H1 (cell line): Measurements from ENCODE around the gene ANO6. TPM values are rescaled to one million over a fixed set of nuclear protein-coding genes. Genes with fewer than 3 reads are reported as not detected.

Source experiments
- FOSL1 ChIP-seq: IDR thresholded peaks from 2 replicates; pipeline ENCODE4 v1.6.1; 2011; ENCODE audit warnings: mild to moderate bottlenecking, low read depth, low read length, moderate library complexity; ENCODE audit not compliant: insufficient read depth
- HDAC2 ChIP-seq, 2 experiments: fragments of 300-600 bp in 1 of 2; sonication (generic) in 1 of 2; IDR thresholded peaks; 2 replicates each; pipeline ENCODE4 v1.6.1; 2011 to 2012; ENCODE audit warnings: low read depth in 2 of 2, low read length in 2 of 2, mild to moderate bottlenecking in 2 of 2, moderate library complexity in 2 of 2, borderline replicate concordance in 1 of 2, inconsistent platforms in 1 of 2
- RAD21 ChIP-seq, 2 experiments: IDR thresholded peaks in 1 of 2; conservative IDR thresholded peaks in 1 of 2; 2 replicates each; pipeline ENCODE4 v1.6.1; 2011; ENCODE audit warnings: low read depth in 2 of 2, low read length in 2 of 2, improper control_type of control experiment in 1 of 2, inconsistent platforms in 1 of 2, mild to moderate bottlenecking in 1 of 2, moderate library complexity in 1 of 2
- SAP30 ChIP-seq: fragments of 300-600 bp; sonication (generic); IDR thresholded peaks from 2 replicates; pipeline ENCODE4 v1.7.1; 2012; ENCODE audit warnings: low read length, moderate library complexity, mild to moderate bottlenecking, inconsistent platforms; ENCODE audit not compliant: insufficient read depth, insufficient replicate concordance
- SP1 ChIP-seq: IDR thresholded peaks from 2 replicates; pipeline ENCODE4 v1.6.1; 2011; ENCODE audit warnings: low read depth, low read length
- SRF ChIP-seq: IDR thresholded peaks from 2 replicates; pipeline ENCODE4 v1.6.1; 2011; ENCODE audit warnings: mild to moderate bottlenecking, low read depth, low read length, moderate library complexity
- TAF7 ChIP-seq: optimal IDR thresholded peaks from 2 replicates; pipeline ENCODE3; 2011; ENCODE audit warnings: low read depth, mild to moderate bottlenecking, inconsistent platforms, low read length, moderate library complexity, borderline replicate concordance
- polyA plus RNA-seq, 7 experiments: library from polyadenylated mRNA; depleted of rRNA in 3 of 7; stranded (reverse) in 5 of 7; unstranded in 2 of 7; fragments of >200 nt in 5 of 7; fragments of 200-250 nt in 2 of 7; gene quantifications; 1 replicate in 5 of 7; 2 replicates in 1 of 7; 4 replicates in 1 of 7; pipeline versions ENCODE4 v1.2.1 to v1.2.3, GENCODE V29; 2011 to 2013; ENCODE audit warnings: missing spikeins in 2 of 7, mixed read lengths in 2 of 7
- total RNA-seq: library from RNA; stranded (reverse); fragmentation: NEBNext Ultra II Directional; extraction: Animal tissue kit (Norgen Biotek cat#: 25700); gene quantifications from 2 replicates; pipeline ENCODE4 v1.2.1, GENCODE V29; 2021

The ANO6 gene
- total and polyA plus RNA-seq, 2 of the 8 experiments (the other 6 are each of a cell fraction or from before 2014, with no cell fraction given) = 15.1 to 39.7 TPM

DNA sequence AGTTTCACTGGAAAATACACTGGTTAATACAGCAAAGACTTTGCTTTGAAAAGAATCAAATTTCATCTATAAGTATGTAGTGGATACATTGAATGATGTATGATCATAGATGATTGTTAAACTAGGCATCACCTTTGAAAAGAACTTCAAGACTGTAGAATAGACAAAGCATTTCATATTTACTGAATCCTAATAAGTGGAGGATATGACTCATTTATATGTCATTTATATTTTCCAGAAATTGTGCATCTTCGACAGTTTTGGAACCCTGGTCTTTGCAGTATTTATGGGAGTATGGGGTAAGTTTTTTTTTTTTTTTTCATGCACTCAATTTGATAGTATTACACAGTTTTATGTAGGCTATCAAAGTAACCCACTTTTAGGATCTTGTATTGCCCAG, 161.9 kb downstream of the ANO6 start (continued):
- TF ChIP-seq HDAC2 (IDR thresholded peaks at IDR 0.05; ENCODE audit: borderline replicate concordance in 1 of 2, low read depth in 2 of 2, low read length in 2 of 2) = no peak
- no peak for TF ChIP-seq SP1
- no peak for TF ChIP-seq SAP30
- TF ChIP-seq RAD21 (IDR thresholded peaks at IDR 0.05 in 1 of 2, conservative IDR thresholded peaks at IDR 0.05 in 1 of 2; ENCODE audit: low read depth in 2 of 2, low read length in 2 of 2) = no peak
- no peak for TF ChIP-seq SRF
- TF ChIP-seq FOSL1 = no peak
- TF ChIP-seq TAF7 = no peak
